PFSK-1 (cell line): ENCODE data around the gene ETV2.

Experiments used
- POLR2AphosphoS5 ChIP-seq: IDR thresholded peaks from 2 replicates; pipeline ENCODE4 v1.6.1; 2012; ENCODE audit warnings: low read depth, mild to moderate bottlenecking, control low read depth, low read length, moderate library complexity
- REST ChIP-seq, 2 experiments: IDR thresholded peaks; 2 replicates each; pipeline versions ENCODE4 v1.6.1 to v1.8.0; 2011 to 2012; ENCODE audit warnings: low read depth in 2 of 2, low read length in 2 of 2, control low read depth in 1 of 2, inconsistent platforms in 1 of 2, mild to moderate bottlenecking in 1 of 2, moderate library complexity in 1 of 2; ENCODE audit not compliant: insufficient read depth in 1 of 2
- SIN3A ChIP-seq: IDR thresholded peaks from 2 replicates; pipeline ENCODE4 v1.6.1; 2012; ENCODE audit warnings: mild to moderate bottlenecking, low read length, moderate library complexity, borderline replicate concordance; ENCODE audit not compliant: insufficient read depth

GRCh38 chr19:35620001-35620400 is 21.5 kb upstream of the ETV2 start:
- TF ChIP-seq POLR2AphosphoS5 (no peak), REST (IDR thresholded peaks at IDR 0.05; ENCODE audit: insufficient read depth in 1 of 2, low read depth in 2 of 2, low read length in 2 of 2) (no peak), SIN3A (no peak)
